NCI-H446 (cell line): ENCODE data around the gene SCIMP.
"Not testable (repeated sequence)": the region's sequence is repeated elsewhere in the genome, so short reads cannot be mapped to it uniquely, and the experiment has no call there.

ENCODE experiments used
- DNase-seq, 2 experiments: peaks; one replicate each; lab custom pipeline; 2025; lab: John Stamatoyannopoulos, UW

SCIMP gene

GRCh38 chr17:5234645-5235576, at the start of gene SCIMP:
SCIMP (minus strand) TSS chr17:5234860; CDS start chr17:5234755, 105 bp downstream.
- no peak for DNase-seq

DNA sequence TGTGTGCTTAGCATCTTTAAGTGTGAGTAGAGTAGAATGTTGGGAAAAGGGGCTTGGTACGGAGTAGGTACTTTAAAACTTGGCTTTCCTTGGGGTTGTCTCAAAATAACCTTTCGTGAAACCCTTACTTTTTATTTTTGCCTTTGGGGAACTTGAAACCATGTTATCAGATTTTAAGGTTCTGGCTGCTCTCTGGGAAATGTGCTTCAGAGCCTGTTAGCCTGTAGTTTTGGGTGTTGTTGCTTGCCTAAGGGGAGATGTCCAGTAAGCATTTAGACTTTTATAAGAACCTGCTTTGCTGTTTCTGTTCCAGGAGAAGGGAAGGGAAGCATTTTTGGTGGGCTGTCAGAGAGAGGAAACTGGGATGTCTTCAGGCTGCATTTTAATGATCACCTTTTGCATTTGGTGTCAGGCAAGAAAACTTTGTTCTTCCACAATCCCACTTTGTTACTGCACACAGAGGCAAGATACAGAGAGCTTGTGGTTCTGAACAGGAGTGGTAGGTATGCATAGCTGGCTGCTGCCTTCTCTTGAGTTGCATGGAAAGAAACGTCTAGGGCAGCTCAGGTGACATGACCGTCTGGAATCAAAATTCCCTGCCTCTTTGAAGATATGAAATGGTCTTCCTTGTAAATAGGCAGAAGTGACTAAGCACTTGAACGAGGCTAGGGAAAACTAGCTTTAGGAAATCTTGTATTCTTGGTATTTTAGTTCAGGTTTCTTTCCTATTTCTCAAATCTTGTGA, 49.1 kb upstream of the SCIMP start:
- DNase-seq, result no peak

GRCh38 chr17:5282642-5283217, 48.1 kb upstream of the SCIMP start:
- DNase-seq, result no peak

DNA sequence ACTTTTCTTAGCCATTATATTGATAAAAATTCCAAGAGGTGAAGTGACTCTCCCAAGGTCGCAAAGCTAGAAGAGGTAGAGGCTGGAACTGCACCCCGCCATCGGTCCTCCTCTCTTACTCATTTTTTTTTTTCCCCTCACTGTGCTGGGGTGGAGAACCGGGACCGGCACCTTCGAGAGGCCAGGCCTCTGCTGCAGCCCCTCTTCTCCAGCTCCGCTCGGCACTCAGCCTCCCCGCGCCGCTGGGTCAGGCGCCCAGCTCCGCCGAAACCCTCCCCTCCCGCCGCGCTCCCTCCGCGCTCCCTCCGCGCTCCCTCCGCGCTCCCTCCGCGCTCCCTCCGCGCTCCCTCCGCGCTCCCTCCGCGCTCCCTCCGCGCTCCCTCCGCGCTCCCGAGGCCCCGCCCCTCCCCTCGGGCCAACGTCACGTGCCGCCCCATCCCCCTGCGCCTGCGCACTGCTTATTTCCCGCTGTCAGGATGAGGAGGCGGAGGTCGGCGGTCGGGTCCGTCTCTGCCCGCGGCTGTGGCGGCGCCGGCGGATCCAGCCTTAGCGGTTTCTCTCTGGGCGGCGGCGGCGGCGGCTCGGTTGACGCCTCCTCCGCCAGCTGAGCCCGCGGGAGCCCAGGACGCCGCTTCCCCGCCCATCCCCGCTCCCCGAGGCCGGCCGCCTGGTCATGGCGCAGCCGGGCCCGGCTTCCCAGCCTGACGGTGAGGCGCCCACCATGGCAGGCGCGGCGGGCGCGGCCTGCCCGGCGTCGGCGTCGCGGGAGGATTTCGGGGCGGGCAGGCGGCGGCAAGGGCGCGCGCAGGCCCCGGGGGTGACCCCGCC, 47.4 kb upstream of the SCIMP start, which contains the start of gene RABEP1:
RABEP1 (plus strand) TSS at position 471 of the 828 bp plus-strand sequence; CDS start at position 674, 203 bp downstream.
- peak; percentile 59 to 89 for DNase-seq

DNA sequence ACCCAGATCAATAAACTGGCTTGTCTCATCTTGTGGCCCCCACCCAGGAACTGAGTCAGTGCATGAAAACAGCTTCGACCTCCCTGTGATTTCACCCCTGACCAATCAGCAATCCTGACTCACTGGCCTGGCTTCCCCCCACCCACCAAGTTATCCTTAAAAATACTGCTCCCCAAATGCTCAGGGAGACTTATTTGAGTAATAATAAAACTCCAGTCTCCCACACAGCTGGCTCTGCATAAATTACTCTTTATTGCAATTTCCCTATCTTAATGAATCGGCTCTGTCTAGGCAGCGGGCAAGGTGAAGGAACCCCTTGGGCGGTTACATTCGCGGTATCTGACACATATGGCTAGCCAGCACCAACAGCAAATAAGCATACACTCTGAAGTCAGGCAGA, 37.7 kb upstream of the SCIMP start:
- no peak for DNase-seq

DNA sequence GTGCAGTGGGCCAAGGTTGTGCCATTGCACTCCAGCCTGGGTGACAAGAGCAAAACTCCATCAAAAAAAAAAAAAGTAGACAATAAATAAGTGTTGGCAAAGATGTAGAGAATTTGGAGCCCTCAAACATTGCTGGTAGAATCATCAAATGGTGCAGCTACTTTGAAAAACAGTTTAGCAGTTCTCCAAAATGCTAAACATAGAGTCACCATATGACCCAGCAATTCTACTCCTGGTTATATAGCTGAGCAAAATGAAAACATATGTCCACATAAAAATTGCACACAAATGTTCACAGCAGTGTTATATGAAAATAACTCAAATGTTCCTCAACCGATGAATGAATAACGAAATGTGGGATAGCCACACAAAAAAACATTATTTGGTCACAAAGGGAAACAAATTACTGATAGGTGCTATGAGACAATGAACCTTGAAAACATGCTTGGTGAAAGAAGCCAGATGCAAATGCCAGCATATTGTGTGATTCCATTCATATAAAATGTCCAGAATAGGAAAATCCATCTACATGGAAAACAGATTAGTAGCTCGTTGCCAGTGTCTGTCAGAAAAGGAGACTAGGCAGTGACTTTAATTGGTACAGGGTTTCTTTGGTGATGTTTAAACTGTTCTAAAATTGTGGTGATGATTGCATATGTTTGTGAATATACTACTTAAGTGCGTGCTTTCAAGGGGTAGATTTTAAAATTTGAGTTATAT, 34.7 kb upstream of the SCIMP start:
- no peak for DNase-seq

DNA sequence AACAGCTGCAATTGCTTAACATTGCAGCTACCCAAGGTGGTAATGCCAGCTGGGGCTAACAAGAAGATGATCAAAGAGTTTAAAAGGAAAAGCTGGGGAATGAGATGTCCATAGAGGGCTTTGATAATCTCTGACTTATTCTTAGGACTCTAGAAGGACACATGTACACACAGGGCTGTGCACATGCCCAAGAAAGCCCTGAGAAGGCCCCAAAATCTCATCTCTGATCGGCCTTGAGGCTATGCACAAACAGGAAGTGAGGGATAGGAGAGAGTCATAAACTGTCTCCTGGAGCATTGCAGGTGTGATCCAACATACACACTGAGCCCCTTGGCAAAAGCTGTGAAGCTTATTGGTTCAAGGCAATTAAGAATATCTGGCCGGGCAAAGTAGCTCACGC, 30.2 kb upstream of the SCIMP start:
- DNase-seq, result no peak

DNA sequence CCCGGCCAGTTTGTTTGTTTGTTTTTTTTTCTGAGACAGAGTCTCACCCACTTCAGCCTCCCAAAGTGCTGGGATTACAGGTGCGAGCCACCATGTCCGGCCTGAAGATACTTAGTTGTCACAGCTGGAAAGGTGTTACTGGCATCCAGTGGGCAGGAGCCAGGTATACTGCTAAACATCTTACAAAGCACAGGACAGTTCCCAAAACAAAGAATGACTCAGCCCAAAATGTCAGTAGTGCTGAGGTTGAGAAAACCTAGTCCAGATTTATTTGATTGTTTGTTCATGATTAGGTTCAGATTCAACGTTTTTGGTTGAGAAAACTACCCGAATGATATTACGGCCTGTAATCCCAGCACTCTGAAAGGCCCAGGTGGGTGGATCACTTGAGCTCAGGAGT, 28.8 kb upstream of the SCIMP start:
- no peak for DNase-seq

DNA sequence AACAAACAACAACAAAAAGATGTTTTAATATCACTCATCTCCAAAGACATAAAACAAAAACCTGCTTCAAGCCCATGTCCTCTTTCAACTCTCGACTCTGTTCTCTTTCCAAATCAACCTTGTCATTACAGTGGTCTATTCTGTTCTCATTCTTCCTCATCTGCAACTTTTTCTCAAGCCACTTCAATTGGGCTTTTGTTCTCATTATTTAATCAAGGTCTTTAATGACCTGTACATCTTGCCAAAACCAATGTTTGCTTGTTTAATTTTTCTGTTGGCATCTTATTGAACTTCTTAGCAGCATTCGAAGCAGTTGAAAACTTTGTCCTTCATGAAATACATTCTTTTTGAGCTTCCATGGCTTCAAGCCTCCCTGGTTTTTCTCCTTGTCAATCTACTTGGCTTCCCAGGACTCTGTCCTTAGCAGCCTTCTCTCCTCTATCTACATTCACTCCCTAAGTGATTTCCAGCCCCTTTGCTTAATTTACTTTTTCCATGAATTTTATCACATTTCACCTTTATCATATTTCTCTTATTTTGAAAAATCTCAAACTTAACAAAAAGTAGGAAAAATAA, 27.8 kb upstream of the SCIMP start:
- DNase-seq, result no peak

DNA sequence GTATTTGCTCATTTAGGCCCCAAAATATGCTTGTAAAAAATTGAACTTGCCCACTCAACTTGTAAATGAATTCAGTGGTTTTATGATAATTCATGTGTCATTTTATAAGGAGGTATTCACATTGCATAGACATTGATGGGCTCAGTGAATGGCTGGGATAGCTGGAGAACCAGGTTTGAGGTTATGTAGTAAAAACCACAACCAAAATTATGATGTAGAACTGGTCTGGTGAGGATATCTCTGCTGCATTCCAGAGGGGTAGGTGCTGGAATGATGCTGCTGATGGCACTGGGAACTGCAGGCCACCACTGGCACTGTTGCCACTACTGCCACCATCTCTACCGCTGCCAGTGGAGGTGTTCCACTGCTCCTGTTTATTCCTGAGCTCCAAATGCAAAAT, 25.9 kb upstream of the SCIMP start:
- no peak for DNase-seq

DNA sequence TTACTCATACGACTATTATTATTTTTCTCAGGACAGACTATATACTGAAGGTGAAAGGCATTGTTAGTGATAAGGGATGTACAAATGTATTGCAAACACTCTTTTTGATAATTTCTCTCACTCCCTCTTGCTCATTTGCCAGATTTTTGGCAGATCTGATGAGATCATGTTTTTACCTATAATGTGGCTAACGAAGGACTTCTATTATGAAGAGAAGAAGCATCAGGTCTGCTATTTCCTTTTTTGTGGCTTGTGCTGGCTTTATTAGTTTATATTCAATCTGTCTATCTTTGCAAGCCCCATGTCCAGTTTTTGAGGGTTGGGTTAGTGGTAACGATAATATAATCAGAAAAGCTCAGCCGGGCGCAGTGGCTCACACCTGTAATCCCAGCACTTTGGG, 22.5 kb upstream of the SCIMP start:
- DNase-seq, result no peak

DNA sequence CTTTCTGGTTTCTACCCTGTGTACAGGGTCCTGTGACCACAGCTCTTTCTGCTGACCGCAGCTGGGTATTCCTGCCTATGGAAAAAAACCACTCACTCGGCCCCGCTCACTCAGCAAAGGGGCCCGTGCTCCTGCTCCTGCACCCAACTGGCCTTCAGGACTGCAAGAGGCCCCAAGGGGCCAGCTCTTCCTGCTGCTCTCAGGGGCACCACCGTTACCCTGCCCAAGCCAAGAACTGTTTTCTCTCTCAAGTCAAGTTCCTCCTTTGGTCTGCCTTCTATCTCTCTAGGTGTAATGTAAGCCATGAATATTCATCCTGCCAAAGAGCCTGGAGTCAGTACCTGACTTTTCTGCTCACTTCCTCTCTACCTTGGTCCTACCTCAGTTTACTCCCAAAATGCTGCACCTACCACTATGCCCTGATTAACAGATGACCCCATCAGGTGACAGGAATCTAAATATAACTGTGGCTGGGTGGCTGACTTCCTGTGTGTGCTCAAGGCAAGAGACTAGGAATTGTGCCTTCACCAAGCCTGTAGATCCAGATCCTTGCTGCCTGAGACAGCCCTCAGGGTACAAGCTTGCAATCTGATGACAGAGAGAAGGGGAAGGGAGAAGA, 20.4 kb upstream of the SCIMP start:
- no peak for DNase-seq

DNA sequence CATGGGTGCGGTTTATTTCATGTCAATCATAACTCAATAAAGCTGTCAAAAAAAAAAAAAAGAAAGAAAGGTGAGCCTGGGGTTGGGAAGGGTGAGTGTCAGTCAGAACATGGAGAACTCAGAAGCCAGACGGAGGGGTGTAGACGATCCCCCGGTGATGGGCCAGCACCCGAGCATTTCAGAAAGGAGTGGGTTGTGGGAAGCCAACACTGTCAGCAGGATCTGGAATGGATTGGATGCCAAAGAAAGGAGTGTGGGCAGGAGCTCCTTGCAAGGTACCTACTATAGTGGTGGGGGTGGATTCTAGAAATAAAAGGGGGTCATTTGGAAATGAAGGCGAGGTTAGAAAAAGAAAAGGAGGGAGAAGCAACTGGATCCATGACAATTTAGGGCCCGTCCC, 19.8 kb upstream of the SCIMP start:
- no peak for DNase-seq

DNA sequence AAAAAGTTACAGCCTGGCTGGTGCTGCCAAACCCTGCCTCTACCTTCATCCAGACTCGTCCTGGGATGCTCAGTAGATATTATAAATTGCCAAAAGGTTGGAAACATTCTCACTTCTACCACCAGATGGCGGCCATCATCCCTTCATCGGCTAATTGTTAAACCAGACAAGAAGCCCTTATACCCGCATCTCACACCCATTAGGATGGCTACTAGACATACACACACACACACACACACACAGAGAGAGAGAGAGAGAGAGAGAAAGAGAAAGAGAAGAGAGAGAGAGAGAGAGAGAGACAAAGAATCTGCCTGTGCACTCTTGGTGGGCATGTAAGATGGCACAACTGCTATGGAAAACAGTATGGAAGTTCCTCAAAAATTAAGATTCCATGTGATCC, 15.0 kb upstream of the SCIMP start:
- peak; percentile 62 to 77 for DNase-seq

- DNase-seq, result no peak
These were observed 14.3 kb upstream of the SCIMP start for GRCh38 chr17:5248821-5249479.

GRCh38 chr17:5247621-5248020, 13.0 kb upstream of the SCIMP start:
- DNase-seq, result no peak

GRCh38 chr17:5241861-5242671, 7.4 kb upstream of the SCIMP start:
- no peak for DNase-seq

- not testable (repeated sequence) for DNase-seq
These were observed 5.1 kb upstream of the SCIMP start for GRCh38 chr17:5239769-5240168.

DNA sequence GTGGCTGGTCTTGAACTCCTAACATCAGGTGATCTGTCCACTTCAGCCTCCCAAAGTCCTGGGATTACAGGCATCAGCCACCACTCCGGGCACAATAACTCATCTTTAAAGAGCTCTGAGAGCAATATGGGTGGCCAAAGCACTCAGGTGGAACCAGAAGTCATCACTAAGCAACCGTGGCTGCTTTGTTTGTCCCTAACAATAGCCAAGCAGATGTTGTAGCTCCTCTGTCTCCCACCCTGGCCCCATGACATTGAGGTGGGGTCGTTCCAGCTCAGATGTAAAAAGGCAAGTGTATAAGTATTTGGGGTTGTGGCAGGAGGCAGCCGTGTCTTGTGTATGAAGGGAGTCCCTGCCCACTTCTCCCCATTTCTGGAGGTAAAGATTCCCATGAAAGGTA, 3.7 kb upstream of the SCIMP start:
- no peak for DNase-seq
